HG02763 (cell line): ENCODE results near the gene LPCAT2.

Experiments
- ATAC-seq: cut with Tn5 transposase; IDR thresholded peaks from one replicate; pipeline ENCODE4 v1.9.1; 2021; ENCODE audit warnings: mild to moderate bottlenecking, moderate library complexity; ENCODE audit not compliant: unreplicated experiment

Gene LPCAT2

GRCh38 chr16:55508941-55509931 lies at the start of gene LPCAT2:
LPCAT2 (plus strand) TSS chr16:55509072; CDS start chr16:55509182, 110 bp downstream.
- ATAC-seq, result no peak

GRCh38 chr16:55462241-55462640 lies 46.6 kb upstream of the LPCAT2 start:
- no peak for ATAC-seq

- ATAC-seq, result no peak
These were observed 44.5 kb upstream of the LPCAT2 start for GRCh38 chr16:55464375-55464774.

GRCh38 chr16:55465077-55465896 lies 43.6 kb upstream of the LPCAT2 start:
- peak; percentile 90 for ATAC-seq

- ATAC-seq, result no peak
These were observed 42.7 kb upstream of the LPCAT2 start for GRCh38 chr16:55466209-55466608.

GRCh38 chr16:55467898-55468297 lies 41.0 kb upstream of the LPCAT2 start:
- ATAC-seq, result no peak

- ATAC-seq, result no peak
These were observed 40.4 kb upstream of the LPCAT2 start for GRCh38 chr16:55468352-55468990.

GRCh38 chr16:55469821-55470532 lies 38.9 kb upstream of the LPCAT2 start:
- no peak for ATAC-seq

- no peak for ATAC-seq
These were observed 38.1 kb upstream of the LPCAT2 start for GRCh38 chr16:55470533-55471371.

- no peak for ATAC-seq
These were observed 37.3 kb upstream of the LPCAT2 start for GRCh38 chr16:55471448-55472097.

GRCh38 chr16:55473587-55473986 lies 35.3 kb upstream of the LPCAT2 start:
- ATAC-seq, result no peak

- ATAC-seq, result no peak
These were observed 34.1 kb upstream of the LPCAT2 start for GRCh38 chr16:55474821-55475220.

- no peak for ATAC-seq
These were observed 33.0 kb upstream of the LPCAT2 start for GRCh38 chr16:55475919-55476318.

GRCh38 chr16:55476625-55477533 lies 32.0 kb upstream of the LPCAT2 start:
- ATAC-seq, result no peak

- ATAC-seq, result no peak
These were observed 31.1 kb upstream of the LPCAT2 start for GRCh38 chr16:55477736-55478135.

- no peak for ATAC-seq
These were observed 29.9 kb upstream of the LPCAT2 start, which contains the start of gene MMP2 for GRCh38 chr16:55478827-55479429. MMP2 (plus strand) TSS chr16:55479198; CDS start chr16:55479480, 282 bp downstream.

GRCh38 chr16:55479430-55480140 lies 29.3 kb upstream of the LPCAT2 start:
- no peak for ATAC-seq
